Body of pancreas (tissue), 4 donors: ENCODE measurements around the gene SLC22A4. TPM values are rescaled to one million over a fixed set of nuclear protein-coding genes. Genes with fewer than 3 reads are reported as not detected.
A peak's percentile ranks its signal among the peaks of the same experiment; 100 is the strongest.

Experiments used
- ATAC-seq: fragments of 150-250 bp; one replicate; pipeline ENCODE4 v1.9.1; 2016
- DNase-seq, 4 donors: peaks; one replicate each; pipeline ENCODE4 v3.0.0-alpha.2; 2019
- H3K27ac ChIP-seq, 4 donors: fragments of 200-600 bp; sonication (generic); 1 replicate in 3 of 4; 2 replicates in 1 of 4; pipeline versions ENCODE4 v1.5.1 to v1.6.1; 2016 to 2019; ENCODE audit warnings: mild to moderate bottlenecking in 1 of 4, mixed read lengths in 1 of 4, moderate library complexity in 1 of 4
- H3K27me3 ChIP-seq, 2 donors: fragments of 200-600 bp; sonication (generic); one replicate each; pipeline ENCODE4 v1.6.0; 2016; ENCODE audit warnings: mild to moderate bottlenecking in 1 of 2
- H3K36me3 ChIP-seq, 2 donors: fragments of 200-600 bp; sonication (generic); replicated peaks in 1 of 2; 2 replicates each; pipeline ENCODE4 v1.5.1; 2016; ENCODE audit warnings: low read depth in 2 of 2; ENCODE audit not compliant: insufficient read depth in 1 of 2
- H3K4me1 ChIP-seq: fragments of 200-600 bp; sonication (generic); one replicate; pipeline ENCODE4 v1.6.0; 2016
- H3K4me3 ChIP-seq, 2 donors: fragments of 200-600 bp; sonication (generic); 1 replicate in 1 of 2; 2 replicates in 1 of 2; pipeline ENCODE4 v1.5.1; 2016 to 2019
- H3K9me3 ChIP-seq, 3 donors: fragments of 200-600 bp; sonication (generic); 1 replicate in 2 of 3; 2 replicates in 1 of 3; pipeline ENCODE4 v1.5.1; 2016
- POLR2A ChIP-seq, 3 donors: fragments of 450-650 bp; IDR thresholded peaks; one replicate each; pipeline ENCODE4 v1.6.1; 2016; ENCODE audit warnings: antibody characterized with exemption in 3 of 3, mild to moderate bottlenecking in 2 of 3
- WGBS, 2 donors: methylation state at CpG; one replicate each; pipeline ENCODE4 v1.1.5; 2017; 5-methylcytosine and 5-hydroxymethylcytosine counted together
- intact Hi-C: fragments of 100-400 bp; cut with DNase I; formaldehyde crosslinking; loops from one replicate; pipeline ENCODE4 v1.15.1; 2023
- total RNA-seq, 2 donors: library from RNA; depleted of rRNA; stranded (reverse); fragments of >200 nt; gene quantifications; one replicate each; pipeline ENCODE4 v1.1.0, GENCODE V29; 2016
- TF ChIP-seq, protein P1 (sequence below), 7 experiments: fragments of 450-650 bp in 4 of 7; fragments of 200-600 bp in 3 of 7; sonication (generic) in 3 of 7; IDR thresholded peaks; one replicate each; pipeline ENCODE4 v1.5.1; 2016 to 2019; ENCODE audit warnings: antibody characterized with exemption in 7 of 7

Gene SLC22A4
- total RNA-seq, 2 donors from 2014 or later, result not detected

DNA sequence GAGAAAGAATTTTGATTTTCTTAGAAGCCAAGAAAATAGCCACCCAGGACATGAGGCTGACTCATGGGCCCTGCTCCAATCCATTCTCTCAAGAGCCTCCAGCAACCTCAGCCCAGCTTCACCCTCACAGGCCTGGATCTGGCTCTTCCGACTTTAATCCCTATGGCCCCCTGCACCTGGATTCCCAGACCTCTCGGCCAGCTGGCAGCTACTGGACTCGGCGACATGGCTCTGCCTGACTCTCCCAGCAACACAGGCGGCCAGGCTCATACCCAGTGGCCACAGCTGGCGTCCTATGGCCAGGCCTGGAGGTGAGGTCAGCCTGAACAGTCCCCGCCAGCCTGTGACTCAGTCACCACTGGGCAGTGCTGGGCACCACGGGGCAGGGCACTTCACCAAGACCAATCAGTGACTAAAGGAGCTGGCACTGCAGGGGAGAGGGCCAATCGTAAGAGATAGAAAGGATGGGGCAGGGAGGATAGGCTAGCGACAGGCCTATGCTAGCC is 42.9 kb upstream of the SLC22A4 start:
- Histone ChIP-seq H3K4me3 (no peak overlapping the region), H3K4me1 (peaks cover 14% of the 10 kb centered on the region), H3K27me3 (no peaks in the 10 kb centered on the region), H3K36me3 (no peaks in the 10 kb centered on the region), H3K9me3 (no peaks in the 10 kb centered on the region), H3K27ac (no peak overlapping the region)
- WGBS, 2 donors, result 81 to 96% methylated on average over 4 to 10 of the region's 10 CpGs
- DNase-seq (peak in 3 of 4 donors; percentile 1 to 8 (median 6)), ATAC-seq (no peak)
- intact Hi-C loops, result no loop called here
- no peak for TF ChIP-seq POLR2A (IDR thresholded peaks at IDR 0.05)
- TF ChIP-seq, protein P1, sequence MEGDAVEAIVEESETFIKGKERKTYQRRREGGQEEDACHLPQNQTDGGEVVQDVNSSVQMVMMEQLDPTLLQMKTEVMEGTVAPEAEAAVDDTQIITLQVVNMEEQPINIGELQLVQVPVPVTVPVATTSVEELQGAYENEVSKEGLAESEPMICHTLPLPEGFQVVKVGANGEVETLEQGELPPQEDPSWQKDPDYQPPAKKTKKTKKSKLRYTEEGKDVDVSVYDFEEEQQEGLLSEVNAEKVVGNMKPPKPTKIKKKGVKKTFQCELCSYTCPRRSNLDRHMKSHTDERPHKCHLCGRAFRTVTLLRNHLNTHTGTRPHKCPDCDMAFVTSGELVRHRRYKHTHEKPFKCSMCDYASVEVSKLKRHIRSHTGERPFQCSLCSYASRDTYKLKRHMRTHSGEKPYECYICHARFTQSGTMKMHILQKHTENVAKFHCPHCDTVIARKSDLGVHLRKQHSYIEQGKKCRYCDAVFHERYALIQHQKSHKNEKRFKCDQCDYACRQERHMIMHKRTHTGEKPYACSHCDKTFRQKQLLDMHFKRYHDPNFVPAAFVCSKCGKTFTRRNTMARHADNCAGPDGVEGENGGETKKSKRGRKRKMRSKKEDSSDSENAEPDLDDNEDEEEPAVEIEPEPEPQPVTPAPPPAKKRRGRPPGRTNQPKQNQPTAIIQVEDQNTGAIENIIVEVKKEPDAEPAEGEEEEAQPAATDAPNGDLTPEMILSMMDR (IDR thresholded peaks at IDR 0.05), result no peak

DNA sequence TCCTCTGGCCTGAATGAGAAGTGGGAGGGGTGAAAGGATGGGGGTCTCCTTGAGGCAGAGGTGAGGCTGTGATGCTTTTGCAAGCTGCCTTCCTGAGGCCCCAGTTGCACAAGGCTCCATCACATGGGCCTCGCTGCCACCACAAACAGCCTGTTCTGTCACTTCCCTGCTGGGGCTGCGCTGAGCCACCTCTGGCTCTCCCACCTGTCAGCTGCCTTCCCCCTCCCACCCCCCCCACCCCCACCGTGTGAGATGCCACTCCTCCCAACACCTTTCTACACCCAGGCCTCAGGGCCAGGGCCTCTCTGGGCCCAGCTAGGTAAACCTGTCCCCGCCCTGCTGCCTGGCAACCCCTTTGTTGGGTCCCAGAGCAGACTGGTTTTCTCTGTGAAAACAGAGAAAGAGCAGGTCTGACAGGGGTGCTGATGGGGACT is 41.2 kb upstream of the SLC22A4 start:
- TF ChIP-seq POLR2A (IDR thresholded peaks at IDR 0.05), result no peak
- TF ChIP-seq, protein P1 (IDR thresholded peaks at IDR 0.05), result no peak
- no peaks in the 10 kb centered on the region for H3K27me3 ChIP-seq
- H3K27ac ChIP-seq, result no peak overlapping the region
- H3K4me1 ChIP-seq, result peaks cover 18% of the 10 kb centered on the region
- WGBS, 2 donors, result 53 to 81% methylated on average over 3 to 4 of the region's 4 CpGs
- DNase-seq (peak in 3 of 4 donors; percentile 1 to 8 (median 4)), ATAC-seq (no peak)
- intact Hi-C loops, result no loop called here
- no peak overlapping the region for H3K4me3 ChIP-seq
- H3K9me3 ChIP-seq, result no peaks in the 10 kb centered on the region
- no peaks in the 10 kb centered on the region for H3K36me3 ChIP-seq

- 85 to 89% methylated on average over 6 to 8 of the region's 8 CpGs for WGBS, 2 donors
- Histone ChIP-seq H3K4me1 (peaks cover 18% of the 10 kb centered on the region), H3K27ac (peak overlapping the region in 3 of 4 donors; percentile 5 to 13 (median 7)), H3K9me3 (no peaks in the 10 kb centered on the region), H3K27me3 (no peaks in the 10 kb centered on the region), H3K36me3 (no peaks in the 10 kb centered on the region), H3K4me3 (no peak overlapping the region)
- ATAC-seq (no peak), DNase-seq (peak in 2 of 4 donors; percentile 10 to 11)
- intact Hi-C loops, result no loop called here
- TF ChIP-seq POLR2A (IDR thresholded peaks at IDR 0.05), result no peak
- TF ChIP-seq, protein P1 (IDR thresholded peaks at IDR 0.05), result no peak
Observed at GRCh38 chr5:132253452-132254320, 40.5 kb upstream of the SLC22A4 start.

GRCh38 chr5:132254321-132254977 is 39.7 kb upstream of the SLC22A4 start:
- TF ChIP-seq POLR2A (IDR thresholded peaks at IDR 0.05), result no peak
- TF ChIP-seq, protein P1 (IDR thresholded peaks at IDR 0.05), result peak in 1 of 7 experiments; percentile 15
- Histone ChIP-seq H3K4me3 (no peak overlapping the region), H3K9me3 (no peaks in the 10 kb centered on the region), H3K27ac (peak overlapping the region in 3 of 4 donors; percentile 5 to 13 (median 7)), H3K36me3 (no peaks in the 10 kb centered on the region), H3K4me1 (peaks cover 18% of the 10 kb centered on the region), H3K27me3 (no peaks in the 10 kb centered on the region)
- DNase-seq, result peak; percentile 63 to 92 (median 84)
- ATAC-seq, result peak; percentile 72
- intact Hi-C loops, result no loop called here
- WGBS, 2 donors, result 31 to 50% methylated on average over 6 to 7 of the region's 7 CpGs
